ENCODE measurements around the gene CADPS2.

DNA sequence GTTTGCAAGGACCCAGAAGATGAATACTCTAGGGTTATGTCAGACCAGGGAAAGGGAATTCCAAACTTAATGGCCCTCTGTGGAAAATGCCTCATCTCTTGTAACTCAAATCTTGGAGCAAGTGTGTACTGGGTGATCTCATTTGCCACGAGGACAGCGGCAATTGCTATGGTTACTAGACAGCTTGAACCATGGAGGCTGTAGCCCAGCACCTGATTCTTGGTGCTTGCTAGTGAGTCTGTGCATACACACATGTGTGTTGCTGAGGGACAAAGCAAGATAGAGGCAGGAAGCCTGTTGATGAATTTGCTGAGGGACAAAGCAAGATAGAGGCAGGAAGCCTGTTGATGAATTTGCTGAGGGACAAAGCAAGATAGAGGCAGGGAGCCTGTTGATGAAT, 523.1 kb downstream of the CADPS2 start:
- TF ChIP-seq, protein P1, sequence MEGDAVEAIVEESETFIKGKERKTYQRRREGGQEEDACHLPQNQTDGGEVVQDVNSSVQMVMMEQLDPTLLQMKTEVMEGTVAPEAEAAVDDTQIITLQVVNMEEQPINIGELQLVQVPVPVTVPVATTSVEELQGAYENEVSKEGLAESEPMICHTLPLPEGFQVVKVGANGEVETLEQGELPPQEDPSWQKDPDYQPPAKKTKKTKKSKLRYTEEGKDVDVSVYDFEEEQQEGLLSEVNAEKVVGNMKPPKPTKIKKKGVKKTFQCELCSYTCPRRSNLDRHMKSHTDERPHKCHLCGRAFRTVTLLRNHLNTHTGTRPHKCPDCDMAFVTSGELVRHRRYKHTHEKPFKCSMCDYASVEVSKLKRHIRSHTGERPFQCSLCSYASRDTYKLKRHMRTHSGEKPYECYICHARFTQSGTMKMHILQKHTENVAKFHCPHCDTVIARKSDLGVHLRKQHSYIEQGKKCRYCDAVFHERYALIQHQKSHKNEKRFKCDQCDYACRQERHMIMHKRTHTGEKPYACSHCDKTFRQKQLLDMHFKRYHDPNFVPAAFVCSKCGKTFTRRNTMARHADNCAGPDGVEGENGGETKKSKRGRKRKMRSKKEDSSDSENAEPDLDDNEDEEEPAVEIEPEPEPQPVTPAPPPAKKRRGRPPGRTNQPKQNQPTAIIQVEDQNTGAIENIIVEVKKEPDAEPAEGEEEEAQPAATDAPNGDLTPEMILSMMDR (conservative IDR thresholded peaks at IDR 0.05 in 1 of 2, IDR thresholded peaks at IDR 0.05 in 1 of 2; ENCODE audit: low read depth in 1 of 2, low read length in 2 of 2): no peak
- no peak for TF ChIP-seq EZH2 (IDR thresholded peaks at IDR 0.05; ENCODE audit: low read length, missing control alignments)
